ENCODE data around the gene ZNF592. TPM values are rescaled to one million over a fixed set of nuclear protein-coding genes. Genes with fewer than 3 reads are reported as not detected.
"Not testable (repeated sequence)": the region's sequence is repeated elsewhere in the genome, so short reads cannot be mapped to it uniquely, and the experiment has no call there.

The ZNF592 gene
- polyA plus RNA-seq, 1 donor: 24.3 TPM

GRCh38 chr15:84835661-84836337 lies 87.4 kb downstream of the ZNF592 start:
- 60% methylated on average over 1 of the region's 5 CpGs for WGBS (ENCODE audit: insufficient coverage, low lambda C conversion rate)
- H3K36me3 ChIP-seq (ENCODE audit: control insufficient read depth, insufficient read depth, low read length): peaks cover 21% of the 10 kb centered on the region

DNA sequence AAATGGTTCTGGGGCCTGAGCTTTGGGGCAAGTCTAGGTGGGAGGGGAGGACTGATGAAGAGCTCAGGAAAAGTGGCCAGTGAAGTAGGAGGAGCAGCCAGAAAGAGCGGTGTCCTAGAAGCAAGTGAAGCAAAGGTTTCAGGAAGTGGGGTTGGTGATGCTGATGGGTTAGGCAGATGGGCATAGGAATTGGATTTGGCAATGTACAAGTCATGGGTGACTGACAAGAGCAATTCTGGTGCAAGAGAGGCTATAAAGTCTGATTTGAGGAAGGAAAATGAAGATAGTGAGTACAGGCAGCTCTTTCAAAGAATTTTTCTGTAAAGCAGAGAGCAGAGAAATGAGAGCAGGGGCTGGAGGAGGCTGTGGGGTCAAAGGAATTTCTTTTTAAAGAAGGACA lies 88.5 kb downstream of the ZNF592 start:
- no peak for DNase-seq
- H3K4me1 ChIP-seq (ENCODE audit: control insufficient read depth, insufficient read depth, low read length): peaks cover 6% of the 10 kb centered on the region
- 100% methylated on average over 1 of the region's 1 CpG for WGBS (ENCODE audit: insufficient coverage, low lambda C conversion rate)

More at GRCh38 chr15:84835661-84836337, 87.4 kb downstream of the ZNF592 start:
- no peaks in the 10 kb centered on the region for H3K9me3 ChIP-seq (ENCODE audit: control insufficient read depth, low read depth, low read length)
- DNase-seq: no peak
- no peak overlapping the region for H3K4me3 ChIP-seq (ENCODE audit: low read length)
- peaks cover 2% of the 10 kb centered on the region for H3K4me1 ChIP-seq (ENCODE audit: control insufficient read depth, insufficient read depth, low read length)
- H3K27me3 ChIP-seq (ENCODE audit: control insufficient read depth, insufficient read depth, low read length): no peaks in the 10 kb centered on the region
- H3K27ac ChIP-seq (ENCODE audit: low read length): no peak overlapping the region

GRCh38 chr15:84839714-84840113 lies 91.3 kb downstream of the ZNF592 start:
- Histone ChIP-seq H3K4me1 (ENCODE audit: control insufficient read depth, insufficient read depth, low read length) (peaks cover 6% of the 10 kb centered on the region), H3K36me3 (ENCODE audit: control insufficient read depth, insufficient read depth, low read length) (peaks cover 13% of the 10 kb centered on the region), H3K27me3 (ENCODE audit: control insufficient read depth, insufficient read depth, low read length) (no peaks in the 10 kb centered on the region), H3K27ac (ENCODE audit: low read length) (no peak overlapping the region), H3K9me3 (ENCODE audit: control insufficient read depth, low read depth, low read length) (no peaks in the 10 kb centered on the region), H3K4me3 (ENCODE audit: low read length) (no peak overlapping the region)
- no CpG with 5 or more reads among the region's 23 CpGs for WGBS (ENCODE audit: insufficient coverage, low lambda C conversion rate)
- no peak for DNase-seq

More for the DNA sequence above, 88.5 kb downstream of the ZNF592 start:
- Histone ChIP-seq H3K36me3 (ENCODE audit: control insufficient read depth, insufficient read depth, low read length) (peaks cover 21% of the 10 kb centered on the region), H3K27ac (ENCODE audit: low read length) (no peak overlapping the region), H3K9me3 (ENCODE audit: control insufficient read depth, low read depth, low read length) (no peaks in the 10 kb centered on the region), H3K27me3 (ENCODE audit: control insufficient read depth, insufficient read depth, low read length) (no peaks in the 10 kb centered on the region), H3K4me3 (ENCODE audit: low read length) (no peak overlapping the region)

DNA sequence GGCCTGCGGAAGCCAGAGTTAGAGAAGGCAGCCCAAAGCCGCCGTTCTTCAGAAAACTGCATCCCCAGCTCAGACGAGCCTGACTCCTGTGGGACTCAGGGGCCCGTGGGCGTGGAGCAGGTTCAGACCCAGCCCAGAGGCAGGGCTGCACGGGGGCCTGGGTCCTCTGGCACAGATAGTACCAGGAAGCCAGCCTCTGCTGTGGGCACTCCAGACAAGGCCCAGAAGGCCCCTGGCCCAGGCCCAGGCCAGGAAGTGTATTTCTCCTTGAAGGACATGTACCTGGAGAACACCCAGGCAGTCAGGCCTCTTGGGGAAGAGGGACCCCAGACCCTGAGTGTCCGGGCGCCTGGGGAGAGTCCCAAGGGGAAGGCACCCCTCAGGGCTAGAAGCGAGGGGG lies 91.9 kb downstream of the ZNF592 start:
- H3K27ac ChIP-seq (ENCODE audit: low read length): no peak overlapping the region
- peaks cover 13% of the 10 kb centered on the region for H3K36me3 ChIP-seq (ENCODE audit: control insufficient read depth, insufficient read depth, low read length)
- no peak for DNase-seq
- H3K4me1 ChIP-seq (ENCODE audit: control insufficient read depth, insufficient read depth, low read length): peaks cover 11% of the 10 kb centered on the region
- H3K4me3 ChIP-seq (ENCODE audit: low read length): no peak overlapping the region
- no peaks in the 10 kb centered on the region for H3K27me3 ChIP-seq (ENCODE audit: control insufficient read depth, insufficient read depth, low read length)
- WGBS (ENCODE audit: insufficient coverage, low lambda C conversion rate): no CpG with 5 or more reads among the region's 10 CpGs
- no peaks in the 10 kb centered on the region for H3K9me3 ChIP-seq (ENCODE audit: control insufficient read depth, low read depth, low read length)

- Histone ChIP-seq H3K9me3 (ENCODE audit: control insufficient read depth, low read depth, low read length) (no peaks in the 10 kb centered on the region), H3K36me3 (ENCODE audit: control insufficient read depth, insufficient read depth, low read length) (peaks cover 11% of the 10 kb centered on the region), H3K4me3 (ENCODE audit: low read length) (no peak overlapping the region), H3K27me3 (ENCODE audit: control insufficient read depth, insufficient read depth, low read length) (no peaks in the 10 kb centered on the region), H3K4me1 (ENCODE audit: control insufficient read depth, insufficient read depth, low read length) (peaks cover 12% of the 10 kb centered on the region), H3K27ac (ENCODE audit: low read length) (no peak overlapping the region)
- DNase-seq: peak in 1 of 2 donors; percentile 34
- WGBS (ENCODE audit: insufficient coverage, low lambda C conversion rate): no CpG with 5 or more reads among the region's 12 CpGs
These were observed 92.5 kb downstream of the ZNF592 start for GRCh38 chr15:84840741-84841429.

GRCh38 chr15:84842781-84843180 lies 94.4 kb downstream of the ZNF592 start:
- Histone ChIP-seq H3K4me1 (ENCODE audit: control insufficient read depth, insufficient read depth, low read length) (peaks cover 12% of the 10 kb centered on the region), H3K27me3 (ENCODE audit: control insufficient read depth, insufficient read depth, low read length) (no peaks in the 10 kb centered on the region), H3K36me3 (ENCODE audit: control insufficient read depth, insufficient read depth, low read length) (peaks cover 10% of the 10 kb centered on the region), H3K4me3 (ENCODE audit: low read length) (no peak overlapping the region), H3K27ac (ENCODE audit: low read length) (no peak overlapping the region), H3K9me3 (ENCODE audit: control insufficient read depth, low read depth, low read length) (peaks cover 5% of the 10 kb centered on the region)
- no CpG with 5 or more reads among the region's 1 CpG for WGBS (ENCODE audit: insufficient coverage, low lambda C conversion rate)
- no peak for DNase-seq

- no peak overlapping the region for H3K4me3 ChIP-seq (ENCODE audit: low read length)
These were observed 96.6 kb downstream of the ZNF592 start for GRCh38 chr15:84844964-84845363.

DNA sequence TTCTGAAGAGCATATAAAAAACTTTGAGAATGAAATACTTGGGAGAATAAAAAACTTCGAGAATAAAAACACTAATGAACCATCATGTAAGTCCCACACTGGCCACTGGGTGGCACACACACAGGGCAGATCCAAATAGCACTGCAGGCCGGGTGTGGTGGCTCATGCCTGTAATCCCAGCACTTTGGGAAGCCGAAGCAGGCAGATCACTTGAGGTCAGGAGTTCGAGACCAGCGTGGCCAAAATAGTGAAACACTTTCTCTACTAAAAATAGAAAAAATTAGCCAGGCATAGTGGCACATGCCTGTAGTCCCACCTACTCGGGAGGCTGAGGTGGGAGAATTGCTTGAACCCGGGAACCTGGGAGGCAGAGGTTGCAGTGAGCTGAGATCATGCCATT lies 97.2 kb downstream of the ZNF592 start:
- H3K27me3 ChIP-seq (ENCODE audit: control insufficient read depth, insufficient read depth, low read length); H3K4me3 ChIP-seq (ENCODE audit: low read length); H3K9me3 ChIP-seq (ENCODE audit: control insufficient read depth, low read depth, low read length); DNase-seq; H3K36me3 ChIP-seq (ENCODE audit: control insufficient read depth, insufficient read depth, low read length): not testable (repeated sequence)
- Histone ChIP-seq H3K4me1 (ENCODE audit: control insufficient read depth, insufficient read depth, low read length) (peaks cover 10% of the 10 kb centered on the region), H3K27ac (ENCODE audit: low read length) (peak overlapping the region; percentile 8)
- no CpG with 5 or more reads among the region's 7 CpGs for WGBS (ENCODE audit: insufficient coverage, low lambda C conversion rate)

More at GRCh38 chr15:84844964-84845363, 96.6 kb downstream of the ZNF592 start:
- no peak for DNase-seq
- peaks cover 5% of the 10 kb centered on the region for H3K36me3 ChIP-seq (ENCODE audit: control insufficient read depth, insufficient read depth, low read length)
- no peaks in the 10 kb centered on the region for H3K27me3 ChIP-seq (ENCODE audit: control insufficient read depth, insufficient read depth, low read length)
- WGBS (ENCODE audit: insufficient coverage, low lambda C conversion rate): 40% methylated on average over 1 of the region's 2 CpGs
- H3K4me1 ChIP-seq (ENCODE audit: control insufficient read depth, insufficient read depth, low read length): peaks cover 12% of the 10 kb centered on the region
- H3K9me3 ChIP-seq (ENCODE audit: control insufficient read depth, low read depth, low read length): peaks cover 5% of the 10 kb centered on the region
- peak overlapping the region; percentile 8 for H3K27ac ChIP-seq (ENCODE audit: low read length)

DNA sequence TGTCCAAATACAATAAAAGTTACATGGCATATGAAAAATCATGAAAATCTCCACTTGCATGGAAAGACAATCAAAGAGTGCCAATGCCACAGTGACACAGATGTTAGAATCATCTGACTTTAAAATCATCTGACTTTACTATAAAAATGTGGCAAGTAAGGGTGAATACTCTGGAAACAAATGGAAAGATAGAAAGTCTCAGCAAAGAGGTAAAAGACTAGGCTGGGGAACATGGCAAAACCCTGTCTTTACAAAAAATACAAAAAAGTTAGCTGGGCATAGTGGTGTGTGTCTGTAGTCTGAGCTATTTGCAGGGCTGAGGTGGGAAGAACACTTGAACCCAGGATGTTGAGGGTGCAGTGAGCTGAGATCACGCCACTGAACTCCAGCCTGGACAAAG lies 97.9 kb downstream of the ZNF592 start:
- no peaks in the 10 kb centered on the region for H3K27me3 ChIP-seq (ENCODE audit: control insufficient read depth, insufficient read depth, low read length)
- H3K9me3 ChIP-seq (ENCODE audit: control insufficient read depth, low read depth, low read length): peaks cover 5% of the 10 kb centered on the region
- no CpG with 5 or more reads among the region's 1 CpG for WGBS (ENCODE audit: insufficient coverage, low lambda C conversion rate)
- no peak overlapping the region for H3K27ac ChIP-seq (ENCODE audit: low read length)
- H3K4me3 ChIP-seq (ENCODE audit: low read length): no peak overlapping the region
- H3K4me1 ChIP-seq (ENCODE audit: control insufficient read depth, insufficient read depth, low read length): peaks cover 6% of the 10 kb centered on the region
- no peak for DNase-seq
- no peaks in the 10 kb centered on the region for H3K36me3 ChIP-seq (ENCODE audit: control insufficient read depth, insufficient read depth, low read length)

GRCh38 chr15:84847382-84847781 lies 99.0 kb downstream of the ZNF592 start:
- no peak overlapping the region for H3K27ac ChIP-seq (ENCODE audit: low read length)
- peaks cover 6% of the 10 kb centered on the region for H3K4me1 ChIP-seq (ENCODE audit: control insufficient read depth, insufficient read depth, low read length)
- no peak for DNase-seq
- no peak overlapping the region for H3K4me3 ChIP-seq (ENCODE audit: low read length)
- no peaks in the 10 kb centered on the region for H3K36me3 ChIP-seq (ENCODE audit: control insufficient read depth, insufficient read depth, low read length)
- peaks cover 5% of the 10 kb centered on the region for H3K9me3 ChIP-seq (ENCODE audit: control insufficient read depth, low read depth, low read length)
- H3K27me3 ChIP-seq (ENCODE audit: control insufficient read depth, insufficient read depth, low read length): no peaks in the 10 kb centered on the region
